GM18499 (cell line): ENCODE data around the gene ANKRD40.
A peak's percentile ranks its signal among the peaks of the same experiment; 100 is the strongest.
"Not testable (repeated sequence)": the region's sequence is repeated elsewhere in the genome, so short reads cannot be mapped to it uniquely, and the experiment has no call there.

Experiments
- ATAC-seq: cut with Tn5 transposase; IDR thresholded peaks from one replicate; pipeline ENCODE4 v1.9.1; 2021; ENCODE audit warnings: moderate number of reproducible peaks; ENCODE audit not compliant: insufficient read depth, unreplicated experiment

Gene ANKRD40

GRCh38 chr17:50707289-50708049 is at the start of gene ANKRD40:
ANKRD40 (minus strand) TSS chr17:50707914; CDS start chr17:50707654, 260 bp downstream.
- peak; percentile 65 for ATAC-seq

- no peak for ATAC-seq
Observed at GRCh38 chr17:50754521-50754920, 46.8 kb upstream of the ANKRD40 start.

- ATAC-seq: no peak
Observed at GRCh38 chr17:50749245-50749644, 41.5 kb upstream of the ANKRD40 start.

- ATAC-seq: no peak
Observed at GRCh38 chr17:50745631-50746030, 37.9 kb upstream of the ANKRD40 start.

GRCh38 chr17:50739098-50739497 is 31.4 kb upstream of the ANKRD40 start:
- no peak for ATAC-seq

- no peak for ATAC-seq
Observed at GRCh38 chr17:50737118-50737698, 29.5 kb upstream of the ANKRD40 start.

GRCh38 chr17:50735287-50735686 is 27.6 kb upstream of the ANKRD40 start:
- ATAC-seq: no peak

GRCh38 chr17:50731575-50732460 is 24.1 kb upstream of the ANKRD40 start:
- ATAC-seq: no peak

- ATAC-seq: no peak
Observed at GRCh38 chr17:50728881-50729765, 21.4 kb upstream of the ANKRD40 start.

GRCh38 chr17:50728112-50728429 is 20.4 kb upstream of the ANKRD40 start:
- no peak for ATAC-seq

- no peak for ATAC-seq
Observed at GRCh38 chr17:50725769-50726655, 18.3 kb upstream of the ANKRD40 start.

GRCh38 chr17:50724622-50725021 is 16.9 kb upstream of the ANKRD40 start:
- ATAC-seq: not testable (repeated sequence)

GRCh38 chr17:50722746-50723145 is 15.0 kb upstream of the ANKRD40 start:
- ATAC-seq: no peak

- ATAC-seq: no peak
Observed at GRCh38 chr17:50721194-50722010, 13.7 kb upstream of the ANKRD40 start.

- no peak for ATAC-seq
Observed at GRCh38 chr17:50719924-50720794, 12.4 kb upstream of the ANKRD40 start.

- no peak for ATAC-seq
Observed at GRCh38 chr17:50719144-50719923, 11.6 kb upstream of the ANKRD40 start, which contains the start of gene LUC7L3. LUC7L3 (plus strand) TSS chr17:50719603; CDS start chr17:50719733, 130 bp downstream.

- no peak for ATAC-seq
Observed at GRCh38 chr17:50715471-50715870, 7.8 kb upstream of the ANKRD40 start.
